Testis (tissue), 3 donors: ENCODE measurements around the gene FASN. TPM values are rescaled to one million over a fixed set of nuclear protein-coding genes. Genes with fewer than 3 reads are reported as not detected.

ENCODE experiments used
- DNase-seq: peaks from one replicate; pipeline ENCODE4 v3.0.0-alpha.2; 2019
- H3K27ac ChIP-seq, 2 donors: fragments of 200-600 bp; sonication (generic); one replicate each; pipeline ENCODE4 v1.5.1; 2019
- H3K27me3 ChIP-seq: fragments of 200-600 bp; sonication (generic); one replicate; pipeline ENCODE4 v1.5.1; 2019
- H3K36me3 ChIP-seq: fragments of 200-600 bp; sonication (generic); one replicate; pipeline ENCODE4 v1.5.1; 2017; ENCODE audit warnings: low read depth; ENCODE audit errors: missing control alignments
- H3K4me1 ChIP-seq: fragments of 200-600 bp; sonication (generic); one replicate; pipeline ENCODE4 v1.5.1; 2019
- H3K4me3 ChIP-seq, 2 donors: fragments of 200-600 bp; sonication (generic); one replicate each; pipeline ENCODE4 v1.5.1; 2017 to 2019
- H3K9me3 ChIP-seq: fragments of 200-600 bp; sonication (generic); one replicate; pipeline ENCODE4 v1.5.1; 2017
- POLR2A ChIP-seq: fragments of 450-650 bp; IDR thresholded peaks from one replicate; pipeline ENCODE4 v1.6.1; 2017; ENCODE audit warnings: antibody characterized with exemption, mild to moderate bottlenecking, moderate library complexity
- WGBS, 2 donors: methylation state at CpG; one replicate each; pipeline ENCODE4 v1.1.5; 2018; 5-methylcytosine and 5-hydroxymethylcytosine counted together
- intact Hi-C: fragments of 100-400 bp; cut with DNase I; formaldehyde crosslinking; loops from one replicate; pipeline ENCODE4 v1.15.1; 2023; ENCODE audit warnings: low total_unique reads
- polyA plus RNA-seq: library from polyadenylated mRNA; stranded (reverse); fragments of 350-450 nt; fragmentation: Illumina TruSeq; extraction: RNeasy Lipid Tissue Mini Kit (QIAGEN cat#74804); gene quantifications from one replicate; pipeline ENCODE4 v1.2.3, GENCODE V29; 2014; ENCODE audit warnings: low read depth, low replicate concordance; ENCODE audit not compliant: insufficient read depth
- total RNA-seq, 2 donors: library from RNA; depleted of rRNA; stranded (reverse); fragments of >200 nt; gene quantifications; one replicate each; pipeline ENCODE4 v1.2.3, GENCODE V29; 2016
- TF ChIP-seq, protein P1 (sequence below), 3 experiments: fragments of 450-650 bp in 2 of 3; fragments of 200-600 bp in 1 of 3; sonication (generic) in 1 of 3; IDR thresholded peaks; one replicate each; pipeline ENCODE4 v1.5.1; 2016 to 2019; ENCODE audit warnings: antibody characterized with exemption in 3 of 3, mild to moderate bottlenecking in 2 of 3, moderate library complexity in 1 of 3

The FASN gene
- total and polyA plus RNA-seq, 3 donors from 2014 or later = 47.6 to 93.0 (median 76.2) TPM

DNA sequence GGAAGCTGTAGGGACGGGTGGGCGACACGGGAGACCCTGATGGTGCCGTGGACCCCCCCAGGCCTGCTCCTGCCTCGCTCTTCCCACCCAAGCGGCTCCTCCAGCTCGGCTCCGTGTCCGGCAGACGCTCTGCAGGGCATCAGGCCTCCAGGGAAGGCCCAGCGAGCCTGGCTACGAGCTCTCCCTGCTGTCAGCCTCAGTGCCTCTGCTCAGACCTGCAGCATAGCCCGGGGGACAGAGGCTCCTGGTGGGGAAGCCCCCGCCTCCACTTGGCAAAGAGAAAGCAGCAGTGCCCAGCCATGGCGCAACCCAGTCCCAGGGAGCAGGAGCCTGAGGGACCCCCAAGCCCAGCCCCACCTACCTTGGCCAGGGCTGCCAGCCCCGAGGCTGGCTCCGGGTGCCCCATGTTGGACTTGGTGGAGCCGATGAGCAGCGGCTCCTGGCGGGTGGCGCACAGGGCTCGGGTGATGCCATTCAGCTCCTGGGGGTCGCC lies 5.9 kb downstream of the FASN start:
- WGBS, 2 donors = 90 to 94% methylated on average over 4 to 23 of the region's 23 CpGs
- DNase-seq = no peak
- no peaks in the 10 kb centered on the region for H3K36me3 ChIP-seq
- no peaks in the 10 kb centered on the region for H3K9me3 ChIP-seq
- no peak overlapping the region for H3K27ac ChIP-seq
- H3K27me3 ChIP-seq = no peaks in the 10 kb centered on the region
- H3K4me1 ChIP-seq = peaks cover 5% of the 10 kb centered on the region
- H3K4me3 ChIP-seq = no peak overlapping the region
- intact Hi-C loops = no loop called here
- TF ChIP-seq, protein P1, sequence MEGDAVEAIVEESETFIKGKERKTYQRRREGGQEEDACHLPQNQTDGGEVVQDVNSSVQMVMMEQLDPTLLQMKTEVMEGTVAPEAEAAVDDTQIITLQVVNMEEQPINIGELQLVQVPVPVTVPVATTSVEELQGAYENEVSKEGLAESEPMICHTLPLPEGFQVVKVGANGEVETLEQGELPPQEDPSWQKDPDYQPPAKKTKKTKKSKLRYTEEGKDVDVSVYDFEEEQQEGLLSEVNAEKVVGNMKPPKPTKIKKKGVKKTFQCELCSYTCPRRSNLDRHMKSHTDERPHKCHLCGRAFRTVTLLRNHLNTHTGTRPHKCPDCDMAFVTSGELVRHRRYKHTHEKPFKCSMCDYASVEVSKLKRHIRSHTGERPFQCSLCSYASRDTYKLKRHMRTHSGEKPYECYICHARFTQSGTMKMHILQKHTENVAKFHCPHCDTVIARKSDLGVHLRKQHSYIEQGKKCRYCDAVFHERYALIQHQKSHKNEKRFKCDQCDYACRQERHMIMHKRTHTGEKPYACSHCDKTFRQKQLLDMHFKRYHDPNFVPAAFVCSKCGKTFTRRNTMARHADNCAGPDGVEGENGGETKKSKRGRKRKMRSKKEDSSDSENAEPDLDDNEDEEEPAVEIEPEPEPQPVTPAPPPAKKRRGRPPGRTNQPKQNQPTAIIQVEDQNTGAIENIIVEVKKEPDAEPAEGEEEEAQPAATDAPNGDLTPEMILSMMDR (IDR thresholded peaks at IDR 0.05) = no peak

DNA sequence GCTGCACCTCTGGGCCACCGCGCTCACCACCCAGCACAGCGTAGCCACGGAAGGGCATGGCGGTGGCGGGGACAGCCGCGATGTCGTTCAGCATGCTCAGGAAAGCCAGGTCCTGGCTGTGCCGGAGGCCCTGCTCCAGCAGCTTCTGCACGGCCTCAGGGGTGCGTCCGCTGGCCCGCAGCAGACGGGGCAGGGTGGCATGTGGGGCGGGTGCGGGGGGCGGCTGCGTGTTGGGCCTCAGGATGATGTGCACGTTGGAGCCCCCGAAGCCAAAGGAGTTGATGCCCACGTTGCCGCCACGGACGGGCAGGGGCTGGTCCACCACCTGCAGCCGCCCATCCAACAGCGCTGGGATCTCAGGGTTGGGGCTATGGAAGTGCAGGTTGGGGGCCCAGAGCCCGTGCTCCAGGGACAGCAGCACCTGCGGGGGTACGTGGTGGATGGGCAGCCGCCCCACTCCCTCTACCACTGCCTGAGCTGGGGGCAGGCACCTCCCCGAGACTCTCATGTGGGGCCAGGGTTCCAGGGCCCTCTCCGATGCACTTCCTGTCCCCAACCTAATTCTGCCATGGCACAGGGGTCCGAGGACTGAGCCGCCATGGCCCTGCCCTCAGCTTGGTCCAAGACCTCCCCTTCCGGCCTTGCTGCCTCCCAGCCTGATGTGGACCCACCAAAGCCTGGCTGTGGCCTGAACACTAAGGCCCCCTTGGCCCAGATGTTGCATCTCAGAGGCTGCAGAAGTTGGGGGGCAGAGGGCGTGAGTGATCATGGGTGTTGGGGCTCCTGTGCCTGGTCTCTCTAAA lies 6.6 kb downstream of the FASN start:
- no peak for DNase-seq
- intact Hi-C loops = no loop called here
- no peak overlapping the region for H3K27ac ChIP-seq
- TF ChIP-seq, protein P1 (IDR thresholded peaks at IDR 0.05) = no peak
- no peak for TF ChIP-seq POLR2A
- H3K9me3 ChIP-seq = no peaks in the 10 kb centered on the region
- no peaks in the 10 kb centered on the region for H3K36me3 ChIP-seq
- no peaks in the 10 kb centered on the region for H3K4me1 ChIP-seq
- no peaks in the 10 kb centered on the region for H3K27me3 ChIP-seq
- no peak overlapping the region for H3K4me3 ChIP-seq
- WGBS, 2 donors = 95 to 100% methylated on average over 1 to 35 of the region's 37 CpGs

DNA sequence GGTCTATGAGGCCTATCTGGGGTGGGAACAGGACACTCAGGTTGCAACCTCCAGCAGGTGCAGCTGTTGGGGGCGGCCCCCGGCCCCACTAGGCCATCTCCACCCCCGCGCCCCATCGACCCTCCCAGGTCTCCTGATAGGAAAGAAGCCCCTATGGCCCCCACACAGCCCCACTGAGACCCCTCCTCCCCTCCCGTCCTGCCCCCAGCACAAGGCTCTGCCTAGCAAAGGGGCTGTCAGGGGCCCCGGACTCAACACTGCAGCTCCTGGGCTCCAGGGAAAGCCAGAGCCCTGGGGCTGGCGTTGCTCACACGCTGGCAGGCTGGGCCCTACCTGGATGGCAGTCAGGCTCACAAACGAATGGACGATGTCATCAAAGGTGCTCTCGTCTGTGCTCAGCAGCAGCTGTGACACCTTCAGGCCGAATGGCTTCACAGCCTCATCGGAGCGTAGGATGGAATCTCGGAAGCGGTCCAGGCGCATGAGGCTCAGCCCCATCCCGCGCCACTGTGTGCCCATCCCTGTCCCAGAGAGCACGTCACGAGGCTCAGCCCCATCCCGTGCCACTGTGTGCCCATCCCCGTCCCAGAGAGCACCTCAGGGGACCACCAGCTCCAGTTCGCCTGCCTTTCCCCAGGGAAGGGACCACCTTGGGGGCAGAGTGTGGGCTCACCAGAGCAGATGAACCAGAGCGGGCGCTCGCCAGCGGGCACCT lies 7.3 kb downstream of the FASN start:
- H3K4me1 ChIP-seq = no peaks in the 10 kb centered on the region
- WGBS, 2 donors = 94 to 96% methylated on average over 17 to 28 of the region's 29 CpGs
- no peaks in the 10 kb centered on the region for H3K27me3 ChIP-seq
- DNase-seq = no peak
- H3K9me3 ChIP-seq = no peaks in the 10 kb centered on the region
- TF ChIP-seq, protein P1 (IDR thresholded peaks at IDR 0.05) = no peak
- TF ChIP-seq POLR2A = no peak
- H3K4me3 ChIP-seq = no peak overlapping the region
- no peak overlapping the region for H3K27ac ChIP-seq
- intact Hi-C loops = no loop called here
- no peaks in the 10 kb centered on the region for H3K36me3 ChIP-seq

DNA sequence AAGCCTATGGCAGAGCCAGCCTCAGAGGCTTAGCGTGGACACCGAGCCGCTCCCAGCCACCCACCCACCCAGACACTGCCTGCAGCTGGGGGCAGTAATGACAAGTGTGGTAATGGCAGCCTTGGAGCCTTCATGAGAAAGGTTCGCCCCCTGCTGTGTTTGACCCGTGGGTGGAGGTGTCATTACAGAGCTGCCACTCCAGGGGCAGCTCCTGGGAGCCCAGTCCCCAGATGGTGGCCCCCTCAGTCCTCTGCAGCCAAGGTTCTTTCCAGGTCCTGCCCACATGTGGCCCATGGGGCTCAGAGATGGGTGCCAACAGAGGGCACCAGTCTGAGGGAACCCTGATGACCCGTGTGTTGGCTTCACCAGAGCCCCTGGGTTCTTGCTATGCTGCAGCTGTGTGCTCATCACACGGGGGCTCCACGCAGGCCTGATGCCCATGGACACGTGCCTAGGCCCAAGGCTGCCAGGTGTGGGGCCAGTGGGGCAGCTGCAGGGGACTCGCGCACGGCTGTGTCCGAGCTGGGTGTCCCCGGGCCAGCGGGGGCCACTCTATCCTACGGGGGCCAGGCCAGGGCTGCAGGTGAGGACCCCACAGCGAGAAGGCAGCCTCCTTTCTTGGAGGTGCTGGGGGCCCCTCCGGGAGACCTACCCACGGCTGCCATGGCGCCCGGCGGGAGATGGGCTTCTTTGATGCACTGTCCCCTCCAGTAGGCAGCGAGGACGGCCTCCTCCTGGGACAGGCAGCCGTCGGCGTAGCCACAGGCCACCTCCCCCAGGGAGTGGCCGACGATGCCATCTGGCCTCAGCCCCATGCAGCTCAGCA lies 8.1 kb downstream of the FASN start:
- H3K4me3 ChIP-seq = no peak overlapping the region
- H3K27ac ChIP-seq = no peak overlapping the region
- no peaks in the 10 kb centered on the region for H3K27me3 ChIP-seq
- WGBS, 2 donors = 70 to 92% methylated on average over 2 to 26 of the region's 29 CpGs
- TF ChIP-seq, protein P1 (IDR thresholded peaks at IDR 0.05) = no peak
- no peak for TF ChIP-seq POLR2A
- no peaks in the 10 kb centered on the region for H3K36me3 ChIP-seq
- intact Hi-C loops = no loop called here
- no peaks in the 10 kb centered on the region for H3K9me3 ChIP-seq
- H3K4me1 ChIP-seq = no peaks in the 10 kb centered on the region
- DNase-seq = no peak
